CD4-positive, alpha-beta memory T cell (primary cell): Measurements from ENCODE around the gene PRR20G. TPM values are rescaled to one million over a fixed set of nuclear protein-coding genes. Genes with fewer than 3 reads are reported as not detected.

ENCODE experiments used
- CTCF ChIA-PET: fragments of 350-600 bp; sonication (Branson Sonifier 250); formaldehyde crosslinking; loops from one replicate; lab custom pipeline; 2021; ENCODE audit warnings: inconsistent platforms; ENCODE audit not compliant: partially characterized antibody; lab: Charles Lee
- POLR2A ChIA-PET: fragments of 350-600 bp; sonication (Branson Sonifier 250); formaldehyde crosslinking; loops from one replicate; lab custom pipeline; 2021; ENCODE audit not compliant: partially characterized antibody; lab: Charles Lee
- DNase-seq, 5 donors: peaks; one replicate each; pipeline versions ENCODE4 v3.0.0 to v3.0.0-alpha.2; 2020 to 2022; ENCODE audit warnings: mixed read lengths in 1 of 5
- H3K27ac ChIP-seq: one replicate; pipeline ENCODE4 v1.7.0; 2013; ENCODE audit warnings: low read depth, low read length
- H3K27me3 ChIP-seq: 2 replicates; pipeline ENCODE4 v1.7.0; 2013; ENCODE audit warnings: mild to moderate bottlenecking, low read length, moderate library complexity; ENCODE audit not compliant: insufficient read depth
- H3K36me3 ChIP-seq: 2 replicates; pipeline ENCODE4 v1.7.0; 2013; ENCODE audit warnings: mild to moderate bottlenecking, low read length, moderate library complexity; ENCODE audit not compliant: insufficient read depth
- H3K4me1 ChIP-seq: 2 replicates; pipeline ENCODE4 v1.7.0; 2013; ENCODE audit warnings: mild to moderate bottlenecking, low read length, moderate library complexity; ENCODE audit not compliant: insufficient read depth
- H3K4me3 ChIP-seq, 2 donors: one replicate each; pipeline ENCODE4 v1.7.0; 2013; ENCODE audit warnings: low read length in 2 of 2, mild to moderate bottlenecking in 1 of 2
- H3K9me3 ChIP-seq, 2 donors: one replicate each; pipeline ENCODE4 v1.7.0; 2013; ENCODE audit warnings: low read length in 2 of 2, control low read depth in 1 of 2; ENCODE audit not compliant: control insufficient read depth in 1 of 2
- H3K27ac Mint-ChIP-seq, 7 donors: one replicate each; pipeline ENCODE4 v1.8.0; 2020 to 2021; ENCODE audit warnings: mixed read lengths in 7 of 7, mild to moderate bottlenecking in 6 of 7, inconsistent platforms in 3 of 7, moderate library complexity in 3 of 7
- H3K27me3 Mint-ChIP-seq, 2 donors: one replicate each; pipeline ENCODE4 v1.8.0; 2020 to 2021; ENCODE audit warnings: mixed read lengths in 2 of 2
- H3K36me3 Mint-ChIP-seq, 2 donors: one replicate each; pipeline ENCODE4 v1.8.0; 2020 to 2021; ENCODE audit warnings: mixed read lengths in 2 of 2, inconsistent platforms in 1 of 2, mild to moderate bottlenecking in 1 of 2
- H3K4me1 Mint-ChIP-seq, 4 donors: one replicate each; pipeline ENCODE4 v1.8.0; 2020 to 2021; ENCODE audit warnings: mixed read lengths in 4 of 4, mild to moderate bottlenecking in 1 of 4
- H3K4me3 Mint-ChIP-seq, 8 donors: one replicate each; pipeline ENCODE4 v1.8.0; 2020 to 2021; ENCODE audit warnings: mixed read lengths in 8 of 8, mild to moderate bottlenecking in 7 of 8, moderate library complexity in 6 of 8, inconsistent platforms in 3 of 8
- H3K9me3 Mint-ChIP-seq, 8 donors: one replicate each; pipeline ENCODE4 v1.8.0; 2020 to 2021; ENCODE audit warnings: mixed read lengths in 8 of 8, mild to moderate bottlenecking in 5 of 8, inconsistent platforms in 3 of 8, moderate library complexity in 1 of 8
- intact Hi-C: fragments of 100-400 bp; cut with micrococcal nuclease; formaldehyde crosslinking; loops from one replicate; pipeline ENCODE4 v1.15.1; 2023
- polyA plus RNA-seq, 2 donors: library from polyadenylated mRNA; unstranded; fragments of 300-500 nt; fragmentation: Illumina TruSeq; gene quantifications; one replicate each; pipeline ENCODE4 v1.2.3, GENCODE V29; 2021
- total RNA-seq, 2 experiments: library from RNA; stranded (reverse); gene quantifications; one replicate each; pipeline ENCODE4 v1.2.3, GENCODE V29; 2021

PRR20G gene
- total and polyA plus RNA-seq, 4 experiments from 2014 or later = not detected

DNA sequence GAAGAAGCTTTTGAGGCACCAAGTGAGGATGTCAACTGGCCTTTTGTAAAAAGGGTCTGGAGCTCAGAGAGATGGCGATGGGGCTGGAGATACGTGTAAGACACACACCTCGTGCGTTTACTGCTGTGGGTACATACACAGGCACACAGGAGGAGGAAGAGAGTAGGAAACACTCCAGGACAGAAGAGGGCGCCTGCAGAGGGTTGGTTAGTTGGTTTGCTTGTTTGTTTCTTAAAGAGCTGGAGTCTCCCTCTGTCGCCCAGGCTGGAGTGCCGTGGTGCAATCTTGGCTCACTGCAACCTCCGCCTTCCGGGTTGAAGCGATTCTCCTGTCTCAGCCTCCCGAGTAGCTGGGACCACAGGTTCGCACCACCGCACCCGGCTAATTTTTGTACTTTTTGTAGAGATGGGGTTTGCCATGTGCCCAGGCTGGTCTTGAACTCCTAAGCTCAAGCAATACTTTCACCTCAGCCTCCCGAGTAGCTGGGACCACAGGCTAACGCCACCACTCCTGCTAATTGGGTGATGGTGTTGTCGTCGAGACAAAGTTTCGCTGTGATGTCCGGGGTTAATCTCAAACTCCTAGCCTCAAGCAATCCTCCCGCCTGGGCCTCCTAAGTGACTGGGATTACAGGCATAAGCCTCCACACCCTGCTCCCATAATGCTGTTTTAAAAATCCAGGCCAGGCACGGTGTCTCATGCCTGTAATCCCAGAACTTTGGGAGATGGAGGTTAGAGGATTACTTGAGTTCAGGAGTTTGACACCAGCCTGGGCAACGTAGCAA is 1.3 kb upstream of the PRR20G start:
- intact Hi-C loops = no loop called here
- H3K9me3 ChIP-seq = no peaks in the 10 kb centered on the region
- POLR2A ChIA-PET = no interaction called here
- peak in 2 of 5 donors; percentile 2 to 7 for DNase-seq
- no peak overlapping the region for H3K4me3 ChIP-seq
- no peak overlapping the region for H3K4me3 Mint-ChIP-seq
- no peaks in the 10 kb centered on the region for H3K4me1 Mint-ChIP-seq
- no peaks in the 10 kb centered on the region for H3K4me1 ChIP-seq
- CTCF ChIA-PET = no interaction called here
- peaks cover 4% of the 10 kb centered on the region in 2 donors for H3K27me3 Mint-ChIP-seq
- H3K27ac ChIP-seq = no peak overlapping the region
- H3K27me3 ChIP-seq = no peaks in the 10 kb centered on the region
- H3K36me3 Mint-ChIP-seq = no peaks in the 10 kb centered on the region
- no peaks in the 10 kb centered on the region for H3K36me3 ChIP-seq
- H3K9me3 Mint-ChIP-seq = peaks cover 2 to 20% (median 4%) of the 10 kb centered on the region in 8 donors
- no peak overlapping the region for H3K27ac Mint-ChIP-seq

DNA sequence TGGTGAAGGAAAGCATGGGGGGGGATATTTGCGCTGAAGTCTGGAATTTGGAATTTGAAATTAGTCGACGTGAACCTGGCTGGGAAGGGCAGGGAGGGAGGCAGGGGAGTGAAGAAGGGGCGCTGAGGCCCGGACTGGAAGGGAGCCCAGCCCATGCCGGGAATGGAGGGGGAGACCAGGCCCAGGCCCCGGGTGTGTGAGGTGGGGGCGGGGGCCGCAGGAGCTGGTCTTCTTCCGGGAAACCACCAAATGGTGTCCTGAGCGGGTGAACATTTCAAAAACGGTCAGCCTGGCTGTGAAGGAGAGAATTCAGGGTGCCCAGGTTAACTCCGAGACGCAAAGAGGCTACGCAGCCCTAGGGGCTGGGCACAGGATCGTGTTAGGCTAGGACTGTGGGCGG is 497 bp upstream of the PRR20G start:
- H3K4me1 ChIP-seq = no peaks in the 10 kb centered on the region
- no peak overlapping the region for H3K27ac ChIP-seq
- H3K27me3 ChIP-seq = no peaks in the 10 kb centered on the region
- H3K4me3 ChIP-seq = no peak overlapping the region
- DNase-seq = no peak
- H3K4me1 Mint-ChIP-seq = no peaks in the 10 kb centered on the region
- CTCF ChIA-PET = no interaction called here
- no peak overlapping the region for H3K4me3 Mint-ChIP-seq
- intact Hi-C loops = no loop called here
- H3K36me3 ChIP-seq = no peaks in the 10 kb centered on the region
- no peaks in the 10 kb centered on the region for H3K36me3 Mint-ChIP-seq
- H3K9me3 Mint-ChIP-seq = peaks cover 2 to 20% (median 4%) of the 10 kb centered on the region in 8 donors
- H3K27me3 Mint-ChIP-seq = peaks cover 3 to 4% of the 10 kb centered on the region in 2 donors
- no peak overlapping the region for H3K27ac Mint-ChIP-seq
- POLR2A ChIA-PET = no interaction called here
- no peaks in the 10 kb centered on the region for H3K9me3 ChIP-seq

GRCh38 chr3:127286571-127287140 is 1.2 kb downstream of the PRR20G start:
- Histone ChIP-seq H3K27ac (no peak overlapping the region), H3K9me3 (no peaks in the 10 kb centered on the region), H3K36me3 (no peaks in the 10 kb centered on the region), H3K4me3 (no peak overlapping the region), H3K27me3 (no peaks in the 10 kb centered on the region), H3K4me1 (no peaks in the 10 kb centered on the region)
- DNase-seq = no peak
- H3K36me3 Mint-ChIP-seq = no peaks in the 10 kb centered on the region
- ChIA-PET CTCF (no interaction called here), POLR2A (no interaction called here)
- H3K27ac Mint-ChIP-seq = peak overlapping the region in 1 of 7 donors; percentile 25
- no peak overlapping the region for H3K4me3 Mint-ChIP-seq
- intact Hi-C loops = no loop called here
- H3K9me3 Mint-ChIP-seq = peaks cover 2 to 16% (median 4%) of the 10 kb centered on the region in 8 donors
- H3K4me1 Mint-ChIP-seq = no peaks in the 10 kb centered on the region
- H3K27me3 Mint-ChIP-seq = peaks cover under 1 to 3% of the 10 kb centered on the region in 2 donors

DNA sequence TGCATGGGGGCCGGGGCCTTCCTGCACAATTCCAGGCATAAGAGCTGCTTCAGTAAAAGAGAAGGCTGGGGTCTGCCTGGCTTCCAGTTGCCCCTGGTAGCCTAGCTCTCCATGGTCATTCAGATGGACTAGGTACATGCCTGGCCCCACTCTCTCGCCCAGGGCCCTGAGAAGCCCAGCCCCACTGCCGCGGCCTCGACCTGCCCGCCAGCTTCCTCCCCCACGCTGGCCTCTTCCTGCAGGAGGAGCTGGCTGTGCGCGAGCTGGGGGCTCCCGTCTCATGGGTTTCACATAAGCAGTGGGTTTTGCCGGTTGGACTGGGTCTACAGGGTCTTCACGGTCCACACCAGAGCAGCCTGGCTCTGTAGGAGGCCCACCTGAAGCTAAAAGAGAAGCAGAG is 3.6 kb downstream of the PRR20G start:
- H3K4me3 Mint-ChIP-seq = no peak overlapping the region
- no peaks in the 10 kb centered on the region for H3K27me3 ChIP-seq
- no peaks in the 10 kb centered on the region for H3K36me3 ChIP-seq
- H3K9me3 Mint-ChIP-seq = peaks cover 0 to 13% (median 4%) of the 10 kb centered on the region in 8 donors
- intact Hi-C loops = no loop called here
- H3K4me3 ChIP-seq = no peak overlapping the region
- H3K27ac Mint-ChIP-seq = no peak overlapping the region
- H3K9me3 ChIP-seq = no peaks in the 10 kb centered on the region
- DNase-seq = peak in 1 of 5 donors; percentile 17
- H3K27me3 Mint-ChIP-seq = peaks cover 0 to 3% of the 10 kb centered on the region in 2 donors
- no peaks in the 10 kb centered on the region for H3K4me1 ChIP-seq
- POLR2A ChIA-PET = no interaction called here
- H3K27ac ChIP-seq = no peak overlapping the region
- no peaks in the 10 kb centered on the region for H3K4me1 Mint-ChIP-seq
- no peaks in the 10 kb centered on the region for H3K36me3 Mint-ChIP-seq
- CTCF ChIA-PET = no interaction called here

DNA sequence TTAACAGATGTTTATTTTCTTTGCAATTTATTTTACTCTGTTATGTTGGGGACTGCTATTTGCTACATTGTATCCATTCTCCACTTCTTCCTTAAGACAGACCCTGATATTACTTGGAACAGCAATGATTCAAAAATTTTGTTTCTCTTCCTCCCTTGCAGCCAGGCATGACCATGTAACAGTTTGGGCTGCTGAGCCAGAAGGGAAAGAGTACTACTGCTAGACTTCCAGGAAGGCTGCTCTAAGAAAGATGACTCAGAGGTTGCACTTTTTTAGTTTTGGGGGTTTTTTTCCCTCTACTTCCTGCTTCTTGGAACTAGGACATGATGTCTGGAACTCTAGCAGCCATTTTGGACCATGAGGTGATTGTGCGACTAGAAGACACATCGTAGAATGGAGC is 10.3 kb downstream of the PRR20G start:
- no peaks in the 10 kb centered on the region for H3K27me3 ChIP-seq
- no peak overlapping the region for H3K4me3 ChIP-seq
- Mint-ChIP-seq H3K4me3 (peak overlapping the region in 1 of 8 donors; percentile 54), H3K9me3 (peaks cover 0 to 10% (median 3%) of the 10 kb centered on the region in 8 donors), H3K4me1 (no peaks in the 10 kb centered on the region), H3K27me3 (peaks cover 3 to 4% of the 10 kb centered on the region in 2 donors), H3K27ac (no peak overlapping the region), H3K36me3 (no peaks in the 10 kb centered on the region)
- CTCF ChIA-PET = no interaction called here
- H3K27ac ChIP-seq = no peak overlapping the region
- POLR2A ChIA-PET = no interaction called here
- H3K4me1 ChIP-seq = no peaks in the 10 kb centered on the region
- no peaks in the 10 kb centered on the region for H3K9me3 ChIP-seq
- no peak for DNase-seq
- no peaks in the 10 kb centered on the region for H3K36me3 ChIP-seq
- intact Hi-C loops = no loop called here

GRCh38 chr3:127276995-127277394 is 10.9 kb downstream of the PRR20G start:
- H3K4me1 ChIP-seq = no peaks in the 10 kb centered on the region
- H3K4me3 ChIP-seq = no peak overlapping the region
- H3K36me3 ChIP-seq = no peaks in the 10 kb centered on the region
- no peak overlapping the region for H3K27ac ChIP-seq
- intact Hi-C loops = no loop called here
- no peaks in the 10 kb centered on the region for H3K9me3 ChIP-seq
- Mint-ChIP-seq H3K9me3 (peaks cover 0 to 10% (median 3%) of the 10 kb centered on the region in 8 donors), H3K27ac (no peak overlapping the region), H3K36me3 (no peaks in the 10 kb centered on the region), H3K4me1 (no peaks in the 10 kb centered on the region), H3K4me3 (no peak overlapping the region), H3K27me3 (peaks cover 3 to 6% of the 10 kb centered on the region in 2 donors)
- H3K27me3 ChIP-seq = no peaks in the 10 kb centered on the region
- CTCF ChIA-PET = no interaction called here
- no peak for DNase-seq
- POLR2A ChIA-PET = no interaction called here

GRCh38 chr3:127276396-127276795 is 11.4 kb downstream of the PRR20G start:
- Histone ChIP-seq H3K4me3 (no peak overlapping the region), H3K27ac (no peak overlapping the region), H3K27me3 (no peaks in the 10 kb centered on the region), H3K36me3 (no peaks in the 10 kb centered on the region), H3K9me3 (no peaks in the 10 kb centered on the region), H3K4me1 (no peaks in the 10 kb centered on the region)
- ChIA-PET CTCF (no interaction called here), POLR2A (no interaction called here)
- H3K27me3 Mint-ChIP-seq = peaks cover 3 to 6% of the 10 kb centered on the region in 2 donors
- H3K4me3 Mint-ChIP-seq = no peak overlapping the region
- no peak for DNase-seq
- no peak overlapping the region for H3K27ac Mint-ChIP-seq
- no peaks in the 10 kb centered on the region for H3K36me3 Mint-ChIP-seq
- H3K9me3 Mint-ChIP-seq = peaks cover 0 to 10% (median 3%) of the 10 kb centered on the region in 8 donors
- intact Hi-C loops = no loop called here
- H3K4me1 Mint-ChIP-seq = no peaks in the 10 kb centered on the region
